Fibroblast of skin of abdomen (primary cell): Measurements from ENCODE around the gene VN1R5. TPM values are rescaled to one million over a fixed set of nuclear protein-coding genes. Genes with fewer than 3 reads are reported as not detected.
"Not testable (repeated sequence)": the region's sequence is repeated elsewhere in the genome, so short reads cannot be mapped to it uniquely, and the experiment has no call there.

Experiments
- DNase-seq: peaks from one replicate; pipeline ENCODE4 v3.0.0-alpha.2; 2013
- polyA plus RNA-seq, 2 experiments: library from polyadenylated mRNA; unstranded; fragments of 120-200 nt; gene quantifications; one replicate each; pipeline ENCODE4 v1.2.1, GENCODE V29; 2013; ENCODE audit not compliant: insufficient read length in 2 of 2

The VN1R5 gene
- not detected for polyA plus RNA-seq (2013, experiment 1 of 2; ENCODE audit: insufficient read length)
- polyA plus RNA-seq (2013, experiment 2 of 2; ENCODE audit: insufficient read length): not detected

DNA sequence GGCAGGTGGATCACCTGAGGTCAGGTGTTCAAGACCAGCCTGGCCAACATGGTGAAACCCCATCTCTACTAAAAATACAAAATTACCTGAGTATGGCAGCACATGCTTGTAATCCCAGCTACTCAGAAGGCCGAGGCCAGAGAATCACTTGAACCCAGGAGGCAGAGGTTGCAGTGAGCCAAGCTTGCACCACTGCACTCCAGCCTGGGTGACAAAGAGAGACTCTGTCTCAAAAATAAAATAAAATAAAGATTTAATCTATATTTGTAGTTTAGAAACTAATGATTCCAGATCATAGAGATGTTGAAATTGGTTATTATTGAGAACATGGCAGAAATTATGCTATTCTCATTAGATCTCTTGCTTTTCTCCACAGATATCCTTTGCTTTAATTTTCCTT is at the start of gene VN1R5:
Gene VN1R5, plus strand, starts transcription at position 301 of the 400 bp plus-strand sequence.
- DNase-seq: not testable (repeated sequence)

DNA sequence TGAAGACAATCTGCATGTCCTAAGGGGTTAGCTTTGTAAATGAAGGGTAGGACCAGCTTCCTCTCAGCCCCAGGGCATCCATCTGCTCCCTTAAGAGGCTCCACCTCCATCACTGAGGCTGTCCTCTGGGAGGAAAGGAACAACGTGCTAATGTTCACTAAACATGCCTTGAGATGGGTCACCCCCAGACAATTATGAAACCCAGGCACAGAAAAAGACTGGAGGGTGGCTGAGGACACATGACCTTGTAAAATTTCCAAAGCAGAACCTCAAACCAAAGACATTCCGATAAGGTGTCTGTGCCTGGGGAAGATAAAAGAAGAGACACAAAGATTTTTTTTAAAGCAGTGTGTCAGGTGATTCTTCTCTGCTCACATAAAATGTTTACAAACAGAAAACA is 46.5 kb upstream of the VN1R5 start:
- DNase-seq: no peak

DNA sequence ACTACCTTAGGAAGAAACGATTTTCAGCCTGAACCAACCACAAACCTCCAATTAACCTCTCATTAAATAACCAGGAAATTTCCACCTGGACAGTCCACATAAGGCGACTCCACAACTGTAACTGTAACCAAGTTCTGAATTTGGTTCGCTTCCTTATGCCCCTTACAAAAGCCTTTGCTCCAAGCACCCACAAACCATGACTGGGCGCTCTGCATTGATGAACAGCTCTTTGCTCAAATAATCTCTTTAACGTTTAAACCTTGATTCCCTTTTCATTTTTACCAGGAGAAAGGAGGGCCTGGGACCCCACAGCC is 45.9 kb upstream of the VN1R5 start:
- DNase-seq: no peak

DNA sequence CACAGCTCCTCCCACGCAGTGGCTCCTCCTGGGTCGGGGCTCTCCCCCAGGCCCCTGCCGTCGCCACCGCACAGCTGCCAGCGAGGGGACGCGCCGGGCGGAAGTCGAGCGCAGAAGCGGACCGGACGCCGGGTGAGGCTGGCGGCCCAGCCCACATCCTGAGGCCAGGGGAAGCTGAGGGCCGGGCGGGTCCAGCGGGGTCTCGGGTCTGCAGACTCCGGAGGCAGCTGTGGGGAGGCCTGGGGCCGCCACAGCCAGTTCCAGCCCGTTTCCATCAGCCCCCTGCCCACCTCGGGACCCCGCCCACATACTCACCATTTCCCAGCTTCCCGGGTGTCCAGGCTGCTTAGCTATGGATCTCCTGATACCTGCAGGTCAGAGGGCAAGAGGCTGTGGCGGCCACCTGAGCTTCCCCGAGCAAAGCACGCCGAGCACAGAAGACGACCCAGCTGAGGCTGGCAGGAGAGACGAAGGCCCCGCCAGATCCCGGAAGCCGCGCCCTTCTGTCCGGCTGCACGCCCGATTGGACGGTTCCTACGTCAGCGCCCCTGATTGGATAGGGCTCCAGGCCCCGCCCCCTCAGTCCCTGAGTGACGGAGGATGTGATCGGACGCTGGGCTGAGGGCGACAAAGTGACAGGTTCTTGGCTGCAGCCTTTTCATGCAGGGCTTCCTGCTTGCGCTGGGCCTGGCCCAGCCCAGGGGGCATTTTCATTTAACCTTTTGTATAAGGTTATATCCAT is 45.3 kb upstream of the VN1R5 start:
- peak; percentile 89 for DNase-seq

DNA sequence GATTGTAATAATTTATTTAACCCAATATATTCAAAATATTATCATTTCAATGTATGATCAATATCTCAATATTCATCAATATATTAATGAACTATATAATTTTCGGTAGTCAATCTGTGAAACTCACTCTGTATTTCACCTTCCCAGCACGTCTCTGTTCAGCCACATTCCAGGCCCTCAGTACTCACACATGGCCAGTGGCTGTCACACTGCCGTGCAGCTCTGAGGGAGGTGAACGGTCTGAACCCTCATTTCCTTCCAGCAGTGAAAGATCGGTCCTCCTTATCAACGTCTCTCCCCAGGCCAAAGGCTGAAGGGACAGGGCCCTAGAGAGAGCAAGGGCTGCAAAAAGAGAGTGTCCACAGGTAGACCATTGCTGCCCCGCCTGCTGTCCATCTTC is 44.5 kb upstream of the VN1R5 start:
- no peak for DNase-seq

DNA sequence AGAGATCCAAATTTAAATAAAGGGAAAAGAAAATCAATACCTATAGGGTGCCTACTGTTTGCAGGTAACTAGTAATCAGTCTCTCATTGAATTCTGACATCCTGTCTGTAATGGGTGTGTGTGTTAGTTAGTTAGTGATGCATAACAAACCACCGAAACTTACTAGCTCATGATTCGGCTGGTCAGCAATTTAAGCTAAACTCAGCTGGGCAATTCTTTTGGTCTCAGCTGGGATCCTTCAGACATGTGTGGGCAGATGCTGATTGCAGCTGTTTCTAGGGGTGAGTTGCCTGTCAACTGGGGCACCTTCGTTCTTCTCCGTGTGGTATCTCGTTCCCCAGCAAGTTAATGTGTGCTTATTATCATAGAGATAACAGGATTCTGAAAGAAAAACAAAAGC is 43.9 kb upstream of the VN1R5 start:
- no peak for DNase-seq

DNA sequence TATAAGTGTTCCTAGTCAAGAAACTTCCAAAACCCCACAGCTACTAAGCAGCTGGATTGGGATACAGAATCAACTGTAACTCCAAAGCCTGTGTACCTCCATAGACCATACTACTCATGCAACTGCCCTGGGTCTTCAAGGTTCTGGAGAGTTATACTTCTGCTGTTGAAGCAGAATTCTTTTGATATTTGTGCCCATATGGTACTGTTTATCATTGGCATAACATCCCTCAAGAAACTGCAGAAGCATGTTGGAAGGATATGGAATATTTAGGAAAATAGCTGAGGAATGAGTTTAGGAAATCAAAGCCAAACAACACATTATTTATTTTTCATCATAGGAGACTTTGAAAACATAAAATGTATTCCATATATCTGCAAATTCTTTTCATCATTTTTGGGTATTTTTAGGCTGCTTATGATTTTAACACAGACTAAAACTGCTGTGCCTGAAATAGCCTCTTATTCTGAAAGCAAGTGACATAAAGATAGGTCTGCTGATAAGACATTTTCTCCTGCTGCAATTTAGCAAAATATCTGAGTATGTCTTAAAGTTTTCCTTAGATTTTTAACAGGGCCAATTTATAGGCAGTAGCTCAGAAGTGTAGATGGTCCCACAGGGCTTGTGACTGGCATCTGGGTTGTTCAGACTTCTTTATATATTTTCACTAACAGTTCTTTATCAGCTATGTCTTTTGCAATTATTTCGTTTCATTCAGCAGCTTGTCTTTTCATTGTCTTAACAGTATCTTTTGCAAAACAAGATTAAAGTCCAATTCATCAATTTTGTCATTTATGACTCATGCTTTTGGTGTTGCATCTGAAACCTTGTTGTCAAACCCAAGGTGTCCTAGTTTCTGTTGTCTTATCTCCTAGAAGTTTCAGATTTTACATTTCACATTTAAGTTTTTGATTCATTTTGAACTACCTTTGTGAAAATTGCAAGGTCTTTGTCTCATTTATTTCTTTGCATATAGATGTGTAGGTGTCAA is 43.0 kb upstream of the VN1R5 start:
- no peak for DNase-seq

DNA sequence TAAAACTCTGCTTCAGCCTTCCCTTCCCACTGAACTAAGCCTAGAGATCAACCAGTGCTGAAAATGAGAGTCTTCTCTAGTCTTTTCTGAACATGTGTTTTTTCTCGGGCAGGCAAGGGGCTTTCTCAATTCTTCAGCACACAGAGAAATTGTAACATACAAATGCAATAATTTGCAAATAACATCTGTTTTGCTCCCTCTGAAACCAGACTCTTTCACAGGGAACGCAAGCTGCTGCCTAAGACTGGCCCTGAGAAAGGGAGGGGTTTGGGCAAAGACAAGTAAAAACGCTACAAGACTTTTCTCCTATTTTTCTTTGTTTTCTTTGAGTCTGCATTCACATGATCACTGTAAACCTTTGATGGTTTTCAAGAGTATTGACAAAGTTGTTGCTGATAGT is 39.6 kb upstream of the VN1R5 start:
- no peak for DNase-seq

DNA sequence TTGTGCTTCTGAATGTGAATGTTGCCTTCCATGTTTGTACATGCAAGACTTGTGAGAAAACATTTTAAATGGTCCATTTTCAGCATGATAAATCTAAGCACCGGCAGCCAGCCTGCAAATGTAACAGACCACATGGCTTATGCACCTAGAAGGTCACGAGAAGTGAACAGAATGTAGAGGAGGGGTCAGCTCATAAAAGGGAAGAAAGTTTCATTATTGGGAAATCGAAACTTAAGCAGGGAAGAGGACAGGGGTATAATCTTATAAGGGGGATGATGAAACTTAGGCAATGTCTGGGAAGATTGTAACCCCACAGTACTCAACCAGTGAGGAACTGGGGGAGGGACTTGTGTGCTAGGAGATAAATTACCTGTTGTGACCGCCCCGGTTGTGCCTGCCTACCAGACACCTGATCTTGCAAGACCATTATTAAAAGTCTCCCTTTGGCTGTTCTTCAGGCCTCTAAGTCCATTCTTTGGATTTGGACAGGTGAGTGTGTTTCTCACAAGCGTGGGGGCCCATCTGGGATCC is 37.7 kb upstream of the VN1R5 start:
- DNase-seq: no peak

DNA sequence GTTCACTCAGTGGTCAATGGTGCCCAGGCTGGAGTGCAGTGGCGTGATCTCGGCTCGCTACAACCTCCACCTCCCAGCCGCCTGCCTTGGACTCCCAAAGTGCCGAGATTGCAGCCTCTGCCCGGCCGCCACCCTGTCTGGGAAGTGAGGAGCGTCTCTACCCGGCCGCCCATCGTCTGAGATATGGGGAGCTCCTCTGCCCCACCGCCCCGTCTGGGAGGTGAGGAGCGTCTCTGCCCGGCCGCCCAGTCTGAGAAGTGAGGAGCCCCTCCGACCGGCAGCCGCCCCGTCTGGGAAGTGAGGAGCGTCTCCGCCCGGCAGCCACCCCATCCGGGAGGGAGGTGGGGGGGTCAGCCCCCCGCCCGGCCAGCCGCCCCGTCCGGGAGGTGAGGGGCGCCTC is 35.6 kb upstream of the VN1R5 start:
- not testable (repeated sequence) for DNase-seq

DNA sequence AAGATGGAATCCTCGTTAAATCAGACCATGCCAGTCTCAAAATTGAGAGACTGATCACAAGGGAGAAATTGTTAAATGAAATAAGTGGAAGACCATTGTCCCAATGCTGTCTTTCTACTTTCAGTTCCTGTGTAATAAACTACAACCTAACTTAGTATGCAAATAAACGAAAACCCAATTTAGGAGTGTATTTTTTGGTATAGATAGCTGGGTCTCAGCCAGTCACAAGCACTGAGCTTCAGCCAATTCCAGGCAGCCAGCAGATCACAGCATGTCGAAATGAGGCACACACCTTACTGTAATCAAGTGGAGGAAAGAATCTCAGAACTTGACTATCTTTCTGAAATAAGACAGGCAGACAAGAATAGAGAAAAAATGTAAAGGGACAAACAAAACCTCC is 33.0 kb upstream of the VN1R5 start:
- no peak for DNase-seq

DNA sequence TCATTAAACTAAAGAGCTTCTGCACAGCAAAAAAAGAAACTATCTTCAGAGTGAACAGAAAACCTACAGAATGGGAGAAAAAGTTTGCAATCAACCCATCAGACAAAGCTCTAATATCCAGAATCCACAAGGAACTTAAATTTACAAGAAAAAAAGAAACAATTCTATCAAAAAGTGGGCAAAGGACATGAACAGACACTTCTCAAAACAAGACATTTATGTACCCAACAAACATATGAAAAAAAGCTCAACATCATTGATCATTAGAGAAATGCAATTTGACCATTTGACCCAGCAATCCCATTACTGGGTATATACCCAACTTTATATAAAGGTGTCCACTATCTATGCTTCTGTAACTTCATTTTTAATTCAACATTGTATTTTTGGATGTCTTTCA is 31.1 kb upstream of the VN1R5 start:
- DNase-seq: no peak

DNA sequence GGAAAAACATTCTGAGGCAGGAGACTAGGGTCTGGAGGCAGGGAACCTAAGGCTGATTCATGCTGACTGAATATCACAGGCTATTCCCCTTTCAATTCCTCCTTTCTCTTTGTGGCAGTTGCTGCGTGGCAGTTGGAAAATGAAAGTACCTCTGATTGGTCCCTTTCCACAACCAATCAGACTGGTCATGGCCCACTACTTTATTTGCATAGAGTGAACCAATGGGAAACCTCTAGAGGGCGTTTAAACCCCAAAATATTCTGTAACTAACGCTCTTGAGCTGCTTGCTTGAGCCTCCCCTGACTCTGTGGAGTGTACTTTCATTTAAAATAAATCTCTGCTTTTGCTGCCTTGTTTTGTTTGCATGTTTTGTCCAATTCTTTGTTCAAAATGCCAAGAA is 27.7 kb upstream of the VN1R5 start:
- no peak for DNase-seq

DNA sequence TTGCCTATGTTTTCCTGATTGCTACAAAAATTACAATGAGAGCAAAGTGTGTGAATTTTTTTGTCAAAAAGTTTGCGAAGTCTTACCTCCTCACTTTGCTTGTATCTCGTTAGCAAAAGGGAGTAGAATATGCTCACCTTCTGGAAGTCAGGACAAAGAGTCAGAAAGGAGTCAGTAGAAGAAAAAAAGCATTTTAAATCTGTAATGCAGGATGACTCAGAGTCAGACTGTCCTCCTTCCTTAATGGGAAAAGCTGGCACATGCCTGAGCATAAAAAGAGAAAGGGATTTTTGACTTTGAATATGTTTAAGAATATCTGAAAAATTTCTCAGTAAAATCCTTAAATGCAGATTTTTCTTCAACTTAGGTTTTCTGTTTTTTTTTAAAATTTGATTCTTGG is 14.2 kb upstream of the VN1R5 start:
- no peak for DNase-seq

DNA sequence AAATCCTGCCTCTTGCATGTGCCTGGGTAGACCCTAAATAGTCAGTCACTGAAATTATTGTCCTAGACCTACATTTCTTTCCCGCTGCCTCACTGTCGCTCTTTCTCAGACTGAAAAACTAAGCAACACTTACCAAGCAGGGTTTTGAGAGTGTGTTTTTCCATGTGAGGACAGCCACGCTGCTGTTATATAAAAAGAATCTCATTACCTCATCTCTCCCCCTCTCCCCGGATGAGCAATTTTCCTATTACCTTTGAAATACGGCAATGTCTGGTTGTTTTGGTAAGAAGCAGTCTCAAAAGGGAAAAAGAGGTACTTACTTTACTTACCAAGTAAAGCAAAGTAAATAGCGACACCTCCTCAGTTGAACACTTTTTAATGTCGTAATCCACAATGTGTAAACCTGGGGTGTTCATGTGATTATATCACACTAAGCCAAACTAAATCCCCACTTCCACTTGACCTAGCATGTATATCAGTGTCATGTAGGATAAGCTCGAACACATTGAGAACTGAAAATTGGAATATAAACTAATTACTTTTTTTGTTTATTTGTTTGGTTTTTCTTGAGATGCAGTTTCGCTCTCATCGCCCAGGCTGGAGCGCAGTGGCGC is 12.2 kb upstream of the VN1R5 start:
- DNase-seq: no peak

DNA sequence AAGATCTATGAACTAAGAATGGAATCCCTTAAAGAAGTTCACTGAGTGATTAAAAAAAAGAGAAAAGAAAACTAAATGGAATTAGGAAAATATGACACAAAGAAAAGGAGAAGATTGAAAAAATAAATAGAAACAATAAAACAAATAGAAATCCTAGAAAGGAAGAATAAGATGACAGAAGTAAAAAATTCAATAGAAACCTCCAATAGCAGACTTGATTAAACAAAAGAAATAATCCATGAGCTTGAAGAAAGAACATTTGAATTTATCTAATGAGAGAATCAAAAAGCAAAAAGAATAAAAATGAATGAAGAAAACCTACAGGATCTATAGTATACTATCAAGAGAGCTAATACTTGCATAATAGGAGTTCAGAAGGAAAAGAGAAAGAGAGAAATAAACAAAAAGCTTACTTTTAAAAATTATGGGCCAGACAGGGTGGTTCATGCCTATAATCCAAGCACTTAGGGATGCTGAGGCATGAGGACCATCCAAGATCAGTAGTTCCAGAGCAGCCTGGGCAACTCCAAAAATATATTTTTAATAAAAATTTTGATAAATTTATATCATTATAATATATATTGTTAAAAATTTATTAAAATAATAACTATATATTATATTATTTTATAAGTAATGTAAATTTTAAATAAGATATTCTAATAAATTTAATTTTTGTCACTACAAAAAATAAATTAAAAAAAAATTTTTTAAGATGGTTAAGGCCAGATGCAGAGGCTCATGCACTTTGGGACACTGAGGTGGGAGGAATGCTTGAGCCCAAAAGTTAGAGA is 9.4 kb upstream of the VN1R5 start:
- DNase-seq: no peak

DNA sequence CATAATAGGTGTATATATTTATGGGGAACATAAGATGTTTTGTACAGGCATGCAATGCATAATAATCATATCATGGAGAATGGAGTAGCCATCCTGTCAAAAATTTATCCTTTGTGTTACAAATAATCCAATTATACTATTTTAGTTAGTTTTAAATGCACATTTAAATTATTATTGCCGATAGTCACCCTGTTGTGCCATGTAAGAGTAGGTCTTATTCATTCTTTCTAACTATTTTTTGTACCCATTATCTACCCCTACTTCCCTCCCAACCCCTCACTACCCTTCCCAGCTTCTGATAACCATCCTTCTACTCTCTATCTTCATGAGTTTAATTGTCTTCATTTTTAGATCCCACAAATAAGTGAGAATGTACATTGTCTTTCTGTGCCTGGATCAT is 8.3 kb upstream of the VN1R5 start:
- no peak for DNase-seq

DNA sequence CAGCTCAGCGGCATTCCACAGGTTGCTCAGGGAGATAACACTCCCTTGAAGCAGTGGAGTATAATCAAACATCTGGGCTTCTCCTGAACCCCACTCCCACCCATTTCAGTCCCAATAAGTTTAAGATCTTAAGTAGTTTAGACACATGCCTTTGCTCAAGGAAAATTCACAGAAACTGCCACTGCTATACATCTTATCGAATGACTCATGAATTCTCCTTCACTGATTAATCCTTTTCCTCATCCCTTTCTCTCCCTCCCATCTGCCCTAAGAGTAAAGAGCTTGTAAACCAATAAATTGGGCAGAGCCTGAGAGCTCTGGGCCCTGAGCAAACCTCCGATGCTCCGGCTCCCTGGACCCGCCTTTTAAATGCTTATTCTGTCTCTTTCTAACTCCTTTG is 10.2 kb downstream of the VN1R5 start:
- no peak for DNase-seq

DNA sequence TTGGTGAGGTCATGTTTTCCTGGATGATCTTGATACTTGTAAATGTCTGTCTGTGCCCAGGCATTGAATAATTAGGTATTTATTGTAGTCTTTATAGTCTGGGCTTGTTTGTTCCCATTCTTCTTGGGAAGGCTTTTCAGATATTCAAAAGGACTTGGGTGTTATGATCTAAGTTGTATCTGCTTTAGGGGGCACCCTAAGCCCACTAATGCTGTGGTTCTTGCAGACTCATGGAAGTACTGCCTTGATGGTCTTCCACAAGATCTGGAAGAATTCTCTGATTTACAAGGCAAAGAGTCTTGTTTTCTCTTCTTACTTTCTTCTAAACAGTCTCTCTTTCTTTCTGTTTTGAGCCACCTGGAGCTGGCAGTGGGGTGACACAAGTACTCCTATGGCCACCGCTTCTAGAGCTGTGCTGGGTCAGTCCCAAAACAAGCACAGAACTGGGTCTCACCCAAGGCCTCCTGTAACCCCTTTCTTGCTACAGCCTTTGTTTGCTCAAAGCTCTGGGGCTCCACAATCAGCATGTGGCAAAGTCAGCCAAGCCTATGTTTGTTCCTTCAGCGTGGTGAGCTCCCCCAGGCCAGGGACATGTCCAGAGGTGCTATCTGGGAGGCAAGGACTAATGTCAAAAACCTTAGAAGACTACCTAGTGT is 12.6 kb downstream of the VN1R5 start:
- no peak for DNase-seq

DNA sequence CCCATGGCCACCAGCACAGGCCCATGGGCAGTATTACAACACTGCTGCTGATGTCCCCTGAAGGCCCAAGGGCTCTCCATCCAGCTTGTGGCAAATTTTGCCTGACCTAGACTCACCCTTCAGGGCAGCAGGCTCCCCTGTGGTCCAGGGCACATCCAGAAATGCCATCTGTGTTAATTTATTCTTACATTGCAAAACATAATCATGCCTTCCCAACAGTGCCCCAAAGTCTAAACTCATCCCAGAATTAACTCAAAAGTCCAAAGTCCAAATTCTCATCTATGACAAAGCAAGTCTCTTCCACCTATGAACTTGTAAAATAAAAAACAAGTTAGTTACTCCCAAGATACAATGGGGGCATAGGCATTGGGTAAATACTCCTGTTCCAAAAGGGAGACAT is 13.3 kb downstream of the VN1R5 start:
- DNase-seq: no peak

DNA sequence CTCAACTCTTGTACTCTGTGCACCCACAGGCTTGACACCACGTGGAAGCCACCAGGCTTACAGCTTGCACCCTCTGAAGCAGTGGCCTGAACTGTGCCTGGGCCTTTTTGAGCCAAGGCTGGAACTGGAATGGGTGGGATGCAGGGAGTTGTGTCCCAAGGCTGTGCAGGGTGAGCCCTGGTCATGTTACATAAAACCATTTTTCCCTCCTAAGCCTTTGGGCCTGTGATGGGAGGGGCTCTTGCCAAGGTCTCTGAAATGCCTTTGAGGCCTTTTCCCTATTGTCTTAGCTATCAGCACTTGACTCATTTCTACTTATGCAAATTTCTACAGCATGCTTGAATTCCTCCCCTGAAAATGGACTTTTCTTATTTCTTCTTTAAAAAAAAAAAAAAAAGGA is 14.1 kb downstream of the VN1R5 start:
- DNase-seq: no peak

DNA sequence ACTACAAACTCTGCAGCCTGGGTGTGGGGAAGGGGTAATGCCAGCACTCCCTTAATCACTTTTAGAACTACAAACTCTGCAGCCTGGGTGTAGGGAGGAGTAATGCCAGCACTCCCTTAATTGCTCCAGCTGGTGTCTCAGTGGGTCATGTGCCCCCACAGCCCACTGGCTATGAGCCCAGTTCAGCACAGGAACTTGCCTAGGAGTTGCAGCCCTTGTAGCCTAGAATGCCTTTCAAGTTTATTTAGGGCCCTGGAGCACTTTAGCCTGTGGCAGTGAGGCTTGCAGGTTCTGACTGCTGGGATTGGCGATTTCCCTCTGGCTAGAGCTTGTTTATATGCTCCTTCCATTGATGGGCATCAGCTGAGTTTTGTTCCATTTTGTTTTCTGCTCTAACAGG is 17.1 kb downstream of the VN1R5 start:
- DNase-seq: no peak
